ENCODE measurements around the gene RSU1. TPM values are rescaled to one million over a fixed set of nuclear protein-coding genes. Genes with fewer than 3 reads are reported as not detected.

The RSU1 gene
- total RNA-seq, 2 donors from 2014 or later = 21.4 to 28.3 TPM

GRCh38 chr10:16794005-16794404, 23.2 kb downstream of the RSU1 start:
- Histone ChIP-seq H3K27ac (no peak overlapping the region), H3K27me3 (no peaks in the 10 kb centered on the region), H3K4me3 (no peak overlapping the region), H3K4me1 (peaks cover under 1% of the 10 kb centered on the region), H3K36me3 (replicated peaks in 1 of 2; ENCODE audit: insufficient read depth in 1 of 2, low read depth in 2 of 2) (no peaks in the 10 kb centered on the region), H3K9me3 (no peaks in the 10 kb centered on the region)
- ATAC-seq (no peak), DNase-seq (no peak)
- TF ChIP-seq, protein P1, sequence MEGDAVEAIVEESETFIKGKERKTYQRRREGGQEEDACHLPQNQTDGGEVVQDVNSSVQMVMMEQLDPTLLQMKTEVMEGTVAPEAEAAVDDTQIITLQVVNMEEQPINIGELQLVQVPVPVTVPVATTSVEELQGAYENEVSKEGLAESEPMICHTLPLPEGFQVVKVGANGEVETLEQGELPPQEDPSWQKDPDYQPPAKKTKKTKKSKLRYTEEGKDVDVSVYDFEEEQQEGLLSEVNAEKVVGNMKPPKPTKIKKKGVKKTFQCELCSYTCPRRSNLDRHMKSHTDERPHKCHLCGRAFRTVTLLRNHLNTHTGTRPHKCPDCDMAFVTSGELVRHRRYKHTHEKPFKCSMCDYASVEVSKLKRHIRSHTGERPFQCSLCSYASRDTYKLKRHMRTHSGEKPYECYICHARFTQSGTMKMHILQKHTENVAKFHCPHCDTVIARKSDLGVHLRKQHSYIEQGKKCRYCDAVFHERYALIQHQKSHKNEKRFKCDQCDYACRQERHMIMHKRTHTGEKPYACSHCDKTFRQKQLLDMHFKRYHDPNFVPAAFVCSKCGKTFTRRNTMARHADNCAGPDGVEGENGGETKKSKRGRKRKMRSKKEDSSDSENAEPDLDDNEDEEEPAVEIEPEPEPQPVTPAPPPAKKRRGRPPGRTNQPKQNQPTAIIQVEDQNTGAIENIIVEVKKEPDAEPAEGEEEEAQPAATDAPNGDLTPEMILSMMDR (IDR thresholded peaks at IDR 0.05) = no peak
- no peak for TF ChIP-seq POLR2A (IDR thresholded peaks at IDR 0.05)
- WGBS, 2 donors = 91 to 100% methylated on average over 1 of the region's 1 CpG
- intact Hi-C loops (cut with DNase I) = no loop called here

GRCh38 chr10:16792675-16793074, 24.5 kb downstream of the RSU1 start:
- Histone ChIP-seq H3K36me3 (replicated peaks in 1 of 2; ENCODE audit: insufficient read depth in 1 of 2, low read depth in 2 of 2) (no peaks in the 10 kb centered on the region), H3K9me3 (no peaks in the 10 kb centered on the region), H3K27ac (no peak overlapping the region), H3K4me1 (no peaks in the 10 kb centered on the region), H3K4me3 (no peak overlapping the region), H3K27me3 (no peaks in the 10 kb centered on the region)
- ATAC-seq = no peak
- no peak for TF ChIP-seq POLR2A (IDR thresholded peaks at IDR 0.05)
- TF ChIP-seq, protein P1 (IDR thresholded peaks at IDR 0.05) = no peak
- WGBS, 2 donors = 84 to 88% methylated on average over 8 of the region's 8 CpGs
- intact Hi-C loops (cut with DNase I) = no loop called here
- no peak for DNase-seq

DNA sequence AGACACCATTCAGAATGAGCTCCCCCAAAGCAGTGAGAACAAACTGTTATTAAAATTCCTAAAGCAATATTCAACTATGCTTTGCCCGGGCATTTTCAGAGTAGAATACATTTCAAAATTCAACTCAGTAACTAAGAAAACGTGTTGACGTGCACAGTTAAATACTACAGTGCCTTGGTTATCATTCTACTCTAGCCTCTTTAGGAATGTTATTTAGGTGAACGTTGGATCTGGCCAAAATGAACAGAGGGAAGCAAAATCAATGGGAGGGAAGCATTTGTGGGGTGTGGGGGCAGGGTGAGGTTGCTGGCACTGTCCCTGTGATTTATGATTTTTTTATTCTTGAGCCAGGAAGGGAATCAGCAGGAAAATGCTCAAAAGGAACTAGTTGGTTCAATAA, 27.5 kb downstream of the RSU1 start:
- Histone ChIP-seq H3K4me3 (no peak overlapping the region), H3K27me3 (no peaks in the 10 kb centered on the region), H3K27ac (no peak overlapping the region), H3K9me3 (no peaks in the 10 kb centered on the region), H3K4me1 (no peaks in the 10 kb centered on the region), H3K36me3 (replicated peaks in 1 of 2; ENCODE audit: insufficient read depth in 1 of 2, low read depth in 2 of 2) (no peaks in the 10 kb centered on the region)
- ATAC-seq = no peak
- no peak for DNase-seq
- WGBS, 2 donors = 56 to 64% methylated on average over 4 of the region's 4 CpGs
- intact Hi-C loops (cut with DNase I) = no loop called here
- TF ChIP-seq, protein P1 (IDR thresholded peaks at IDR 0.05) = no peak
- TF ChIP-seq POLR2A (IDR thresholded peaks at IDR 0.05) = no peak

GRCh38 chr10:16789261-16789660, 28.0 kb downstream of the RSU1 start:
- H3K36me3 ChIP-seq (replicated peaks in 1 of 2; ENCODE audit: insufficient read depth in 1 of 2, low read depth in 2 of 2) = no peaks in the 10 kb centered on the region
- no peak overlapping the region for H3K27ac ChIP-seq
- H3K4me1 ChIP-seq = no peaks in the 10 kb centered on the region
- no peaks in the 10 kb centered on the region for H3K9me3 ChIP-seq
- no peak for DNase-seq
- 78 to 86% methylated on average over 7 of the region's 7 CpGs for WGBS, 2 donors
- ATAC-seq = no peak
- intact Hi-C loops (cut with DNase I) = no loop called here
- no peaks in the 10 kb centered on the region for H3K27me3 ChIP-seq
- no peak overlapping the region for H3K4me3 ChIP-seq
- TF ChIP-seq, protein P1 (IDR thresholded peaks at IDR 0.05) = no peak
- TF ChIP-seq POLR2A (IDR thresholded peaks at IDR 0.05) = no peak

DNA sequence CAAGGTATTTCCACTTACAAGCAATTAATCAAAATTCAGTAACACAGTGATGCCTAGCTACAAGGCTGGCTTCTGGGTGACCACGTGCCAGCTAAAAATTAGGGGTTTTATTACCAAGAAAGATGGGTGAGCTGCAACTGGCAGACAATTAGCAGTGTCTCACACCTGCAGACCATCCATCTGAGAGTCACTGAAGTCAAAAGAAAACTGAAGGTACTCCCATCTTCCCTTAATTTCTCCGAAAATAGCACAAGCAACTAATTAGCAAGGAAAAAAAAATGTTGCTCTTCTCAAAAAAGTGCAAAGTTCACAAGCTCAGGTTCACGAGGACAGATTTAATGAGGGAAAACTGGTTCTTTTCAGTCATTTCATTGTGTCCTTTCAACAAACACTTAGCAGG, 28.4 kb downstream of the RSU1 start:
- TF ChIP-seq, protein P1 (IDR thresholded peaks at IDR 0.05) = no peak
- TF ChIP-seq POLR2A (IDR thresholded peaks at IDR 0.05) = no peak
- no peaks in the 10 kb centered on the region for H3K27me3 ChIP-seq
- H3K4me1 ChIP-seq = no peaks in the 10 kb centered on the region
- WGBS, 2 donors = 71 to 85% methylated on average over 3 of the region's 3 CpGs
- H3K9me3 ChIP-seq = no peaks in the 10 kb centered on the region
- intact Hi-C loops (cut with DNase I) = no loop called here
- ATAC-seq (no peak), DNase-seq (no peak)
- no peak overlapping the region for H3K4me3 ChIP-seq
- H3K27ac ChIP-seq = no peak overlapping the region
- no peaks in the 10 kb centered on the region for H3K36me3 ChIP-seq (replicated peaks in 1 of 2; ENCODE audit: insufficient read depth in 1 of 2, low read depth in 2 of 2)
